K562 (cell line): ENCODE results near the gene FGF4. TPM values are rescaled to one million over a fixed set of nuclear protein-coding genes. Genes with fewer than 3 reads are reported as not detected.

Experiments
- ATAC-seq: fragments of 200-7000 bp; cut with Tn5 transposase; 3 replicates; pipeline ENCODE4 v1.9.1; 2020; ENCODE audit warnings: moderate library complexity
- BruUV-seq: library from RNA; stranded (reverse); fragments of 400-500 nt; replicated peaks from 2 replicates; lab custom pipeline; 2021; lab: Mats Ljungman, UMichigan
- CTCF ChIA-PET: fragments of 300-600 bp; formaldehyde crosslinking; extraction: SDS; loops from one replicate; lab custom pipeline; 2021; ENCODE audit warnings: low intra/inter-chr PET ratio; lab: Yijun Ruan, JAX
- POLR2A ChIA-PET: fragments of 300-600, 350-650 bp; sonication (Branson Sonifier 250); formaldehyde crosslinking; extraction: SDS; loops from one replicate; lab custom pipeline; 2021; ENCODE audit warnings: antibody characterized with exemption, inconsistent platforms; lab: Yijun Ruan, JAX
- DNase-seq, 4 experiments: peaks; one replicate each; pipeline versions ENCODE4 v3.0.0 to v3.0.0-alpha.2; 2011 to 2018; ENCODE audit warnings: low spot score in 3 of 4, mixed read lengths in 3 of 4; ENCODE audit errors: extremely low read depth in 1 of 4
- FAIRE-seq: peaks from 2 replicates; lab custom pipeline; 2011; peaks lifted over from hg19 to GRCh38; lab: Jason Lieb, UNC
- H2AFZ ChIP-seq: 2 replicates; pipeline ENCODE4 v1.6.0; 2011; ENCODE audit warnings: low read depth, low read length, control low read depth, inconsistent platforms
- H3K27ac ChIP-seq: fragments of 200-600 bp; 3 replicates; pipeline ENCODE4 v1.8.0; 2011; ENCODE audit warnings: low read depth, mild to moderate bottlenecking, control low read depth, inconsistent platforms, low read length, moderate library complexity, mixed read lengths; ENCODE audit errors: extremely low read depth
- H3K27me3 ChIP-seq, 2 experiments: fragments of 300-600 bp in 1 of 2; 2 replicates in 1 of 2; 3 replicates in 1 of 2; pipeline versions ENCODE4 v1.6.0 to v1.8.0; 2011; ENCODE audit warnings: inconsistent platforms in 2 of 2, low read length in 2 of 2, mild to moderate bottlenecking in 1 of 2, mixed read lengths in 1 of 2, moderate library complexity in 1 of 2; ENCODE audit not compliant: control insufficient read depth in 2 of 2, insufficient read depth in 2 of 2
- H3K36me3 ChIP-seq: fragments of 300-600 bp; 3 replicates; pipeline ENCODE4 v1.8.0; 2011; ENCODE audit warnings: mild to moderate bottlenecking, low read length, inconsistent platforms; ENCODE audit not compliant: control insufficient read depth, insufficient read depth
- H3K4me1 ChIP-seq, 2 experiments: fragments of 200-600 bp in 1 of 2; replicated peaks in 1 of 2; 2 replicates in 1 of 2; 3 replicates in 1 of 2; pipeline versions ENCODE4 v1.5.1 to v1.8.0; 2011; ENCODE audit warnings: inconsistent platforms in 2 of 2, low read length in 2 of 2, mild to moderate bottlenecking in 1 of 2, mixed read lengths in 1 of 2, moderate library complexity in 1 of 2; ENCODE audit not compliant: control insufficient read depth in 2 of 2, insufficient read depth in 2 of 2
- H3K4me2 ChIP-seq: 2 replicates; pipeline ENCODE4 v1.6.1; 2011; ENCODE audit warnings: low read length, control low read depth, inconsistent platforms, mixed read lengths; ENCODE audit not compliant: insufficient read depth
- H3K4me3 ChIP-seq: fragments of 200-600 bp; sonication (generic), shearing (Covaris generic); 2 replicates; pipeline ENCODE4 v1.5.1; 2016; ENCODE audit warnings: control low read depth, inconsistent platforms
- H3K79me2 ChIP-seq: fragments of 200-600 bp; 3 replicates; pipeline ENCODE4 v1.8.0; 2011; ENCODE audit warnings: low read length, inconsistent platforms; ENCODE audit not compliant: control insufficient read depth, insufficient read depth
- H3K9ac ChIP-seq, 2 experiments: 2 replicates each; pipeline versions ENCODE4 v1.6.0 to v1.6.1; 2011; ENCODE audit warnings: low read depth in 2 of 2, low read length in 2 of 2, control low read depth in 1 of 2, inconsistent platforms in 1 of 2, mild to moderate bottlenecking in 1 of 2, mixed read lengths in 1 of 2; ENCODE audit not compliant: insufficient read depth in 1 of 2
- H3K9me1 ChIP-seq: one replicate; pipeline ENCODE4 v1.6.0; 2011; ENCODE audit warnings: inconsistent platforms, mild to moderate bottlenecking, low read length, moderate library complexity; ENCODE audit not compliant: control insufficient read depth, insufficient read depth
- H3K9me3 ChIP-seq: replicated peaks from 2 replicates; pipeline ENCODE4 v1.5.1; 2011; ENCODE audit warnings: low read depth, low read length, inconsistent platforms; ENCODE audit not compliant: control insufficient read depth, insufficient read depth
- H4K20me1 ChIP-seq: replicated peaks from 2 replicates; pipeline ENCODE4 v1.6.1; 2011; ENCODE audit warnings: low read length, inconsistent platforms, mixed read lengths; ENCODE audit not compliant: control insufficient read depth, insufficient read depth
- BMI1 ChIP-seq: fragments of 150-350 bp; IDR thresholded peaks from 2 replicates; pipeline ENCODE4 v1.6.1; 2014; ENCODE audit warnings: low read length
- CC2D1A ChIP-seq: fragments of 450-650 bp; IDR thresholded peaks from 2 replicates; pipeline ENCODE4 v1.6.1; 2017; ENCODE audit warnings: mild to moderate bottlenecking
- CXXC5 ChIP-seq: fragments of 250-450 bp; sonication (Bioruptor Pico); IDR thresholded peaks from 2 replicates; pipeline ENCODE4 v1.8.0; 2022; ENCODE audit warnings: inconsistent platforms, mild to moderate bottlenecking, moderate library complexity
- EWSR1 ChIP-seq: fragments of 450-650 bp; IDR thresholded peaks from 2 replicates; pipeline ENCODE4 v1.6.1; 2018; ENCODE audit warnings: borderline replicate concordance, mild to moderate bottlenecking, low read depth, moderate library complexity; ENCODE audit not compliant: partially characterized antibody
- GABPB2 ChIP-seq: fragments of 250-450 bp; sonication (Bioruptor Pico); conservative IDR thresholded peaks from 2 replicates; pipeline ENCODE4 v1.5.1; 2021; ENCODE audit warnings: mild to moderate bottlenecking
- GTF2B ChIP-seq: IDR thresholded peaks from 2 replicates; pipeline ENCODE4 v1.6.1; 2011; ENCODE audit not compliant: insufficient read length; ENCODE audit errors: extremely low read depth
- HDGF ChIP-seq: fragments of 450-650 bp; IDR thresholded peaks from 2 replicates; pipeline ENCODE4 v1.6.1; 2016
- HLTF ChIP-seq: fragments of 450-650 bp; IDR thresholded peaks from 2 replicates; pipeline ENCODE4 v1.6.1; 2016
- IFI16 ChIP-seq: fragments of 250-450 bp; sonication (Bioruptor Pico); IDR thresholded peaks from 2 replicates; pipeline ENCODE4 v2.1.2; 2022; ENCODE audit warnings: mild to moderate bottlenecking, inconsistent platforms
- MEF2D ChIP-seq: conservative IDR thresholded peaks from 2 replicates; pipeline ENCODE4 v1.6.1; 2016; ENCODE audit warnings: low read depth, missing genetic modification characterization, missing compliant biosample characterization
- MXD1 ChIP-seq: fragments of 250-450 bp; sonication (Bioruptor Pico); IDR thresholded peaks from 2 replicates; pipeline ENCODE4 v1.8.0; 2021; ENCODE audit warnings: borderline replicate concordance, mild to moderate bottlenecking, moderate library complexity; ENCODE audit not compliant: poor library complexity, severe bottlenecking
- NELFE ChIP-seq: IDR thresholded peaks from 2 replicates; pipeline ENCODE4 v1.6.1; 2011; ENCODE audit warnings: mild to moderate bottlenecking; ENCODE audit not compliant: insufficient read depth, insufficient read length
- NFE2L1 ChIP-seq: fragments of 450-650 bp; IDR thresholded peaks from 2 replicates; pipeline ENCODE4 v1.6.1; 2016; ENCODE audit warnings: missing genetic modification characterization, low read depth, mild to moderate bottlenecking, missing compliant biosample characterization, moderate library complexity, borderline replicate concordance
- NR2F6 ChIP-seq: fragments of 450-650 bp; formaldehyde crosslinking; IDR thresholded peaks from 2 replicates; pipeline ENCODE4 v1.4.0; 2020; ENCODE audit warnings: mild to moderate bottlenecking
- PHF21A ChIP-seq: fragments of 450-650 bp; IDR thresholded peaks from 2 replicates; pipeline ENCODE4 v1.6.1; 2017; ENCODE audit warnings: low read depth, borderline replicate concordance
- POLR3A ChIP-seq: IDR thresholded peaks from 2 replicates; pipeline ENCODE4 v1.6.1; 2011; ENCODE audit warnings: borderline replicate concordance, mild to moderate bottlenecking, moderate library complexity; ENCODE audit not compliant: insufficient read length, insufficient read depth; ENCODE audit errors: extremely low read depth
- PTBP1 ChIP-seq: fragments of 200-400 bp; formaldehyde crosslinking; IDR thresholded peaks from 2 replicates; pipeline ENCODE4 v1.6.1; 2017; ENCODE audit warnings: low read depth, low read length
- SAFB2 ChIP-seq: fragments of 200-400 bp; formaldehyde crosslinking; IDR thresholded peaks from 2 replicates; pipeline ENCODE4 v1.6.1; 2018; ENCODE audit warnings: borderline replicate concordance, low read length, low read depth, moderate library complexity; ENCODE audit not compliant: severe bottlenecking
- TAF15 ChIP-seq: fragments of 200-400 bp; formaldehyde crosslinking; IDR thresholded peaks from 2 replicates; pipeline ENCODE4 v1.6.1; 2017; ENCODE audit warnings: mild to moderate bottlenecking, low read depth, low read length, moderate library complexity
- ZNF445 ChIP-seq: fragments of 250-450 bp; sonication (Bioruptor Pico); IDR thresholded peaks from 2 replicates; pipeline ENCODE4 v1.4.0; 2020; ENCODE audit warnings: low read depth, mild to moderate bottlenecking, moderate library complexity
- WGBS: fragments of 100-300 bp; shearing (Covaris generic); methylation state at CpG from one replicate; pipeline ENCODE4 v1.1.6; 2016; ENCODE audit warnings: low coverage, mixed read lengths; ENCODE audit not compliant: insufficient coverage; ENCODE audit errors: missing lambda C conversion rate; 5-methylcytosine and 5-hydroxymethylcytosine counted together
- in situ Hi-C: fragments of 300-500 bp; cut with MboI; formaldehyde crosslinking; loops from 4 replicates; pipeline ENCODE4 v1.15.0; 2018; ENCODE audit warnings: inconsistent platforms, mixed read lengths
- intact Hi-C: fragments of 100-400 bp; cut with micrococcal nuclease; formaldehyde crosslinking; loops from 2 replicates; pipeline ENCODE4 v1.14.2; 2022
- polyA plus RNA-seq, 8 experiments: library from polyadenylated mRNA; depleted of rRNA in 4 of 8; stranded (reverse) in 5 of 8; unstranded in 3 of 8; fragments of >200 nt; fragmentation: Nextera tagmentation in 2 of 8; fragmentation: Illumina TruSeq in 1 of 8; extraction: Ambion mirVana in 2 of 8; extraction: Trizol in 1 of 8; gene quantifications; 2 replicates each; pipeline versions ENCODE4 v1.2.1 to v1.2.3, GENCODE V29; 2011 to 2014; ENCODE audit warnings: inconsistent platforms in 1 of 8, missing spikeins in 1 of 8
- total RNA-seq, 7 experiments: library from RNA; depleted of rRNA in 6 of 7; stranded (reverse); fragments of >200 nt in 6 of 7; fragmentation: Illumina TruSeq in 2 of 7; extraction: Trizol in 2 of 7; gene quantifications; 2 replicates each; pipeline versions ENCODE4 v1.2.1 to v1.2.3, GENCODE V29; 2011 to 2021; ENCODE audit warnings: low replicate concordance in 1 of 7

Gene FGF4
- total and polyA plus RNA-seq, 9 of the 15 experiments (the other 6 are each of a cell fraction or from before 2014, with no cell fraction given): not detected

GRCh38 chr11:69818231-69818602, 43.1 kb upstream of the FGF4 start (continued):
- no peak for TF ChIP-seq MEF2D (tag)
- TF ChIP-seq SAFB2: no peak
- TF ChIP-seq NFE2L1 (tag): no peak
- no peak for TF ChIP-seq CXXC5 (CRISPR knock-in tag)
- TF ChIP-seq NELFE: no peak
- no peak for TF ChIP-seq HDGF

- peaks cover 18% of the 10 kb centered on the region; the same call in 1 of the 2 replicates for H4K20me1 ChIP-seq
- H3K4me2 ChIP-seq: no peak overlapping the region
- CTCF ChIA-PET: no interaction called here
- no TSS peak for BruUV-seq
- no peaks in the 10 kb centered on the region for H3K9me1 ChIP-seq
- H3K9me3 ChIP-seq: no peaks in the 10 kb centered on the region
- intact Hi-C loops: no loop called here
- H3K36me3 ChIP-seq: no peaks in the 10 kb centered on the region
- POLR2A ChIA-PET: no interaction called here
- no peak for ATAC-seq
- H2AFZ ChIP-seq: no peak overlapping the region
- in situ Hi-C loops: no loop called here
- H3K27ac ChIP-seq: no peak overlapping the region
- H3K4me1 ChIP-seq: peaks cover 0 to 22% of the 10 kb centered on the region in 2 experiments; a peak in 2 of 5 replicates
- DNase-seq: peak in 2 of 4 experiments; percentile 35 to 37
- FAIRE-seq: no peak
- H3K27me3 ChIP-seq: peaks cover 18 to 62% of the 10 kb centered on the region in 2 experiments; a peak in 4 of 5 replicates
- H3K4me3 ChIP-seq: no peak overlapping the region
- H3K79me2 ChIP-seq: no peaks in the 10 kb centered on the region
- H3K9ac ChIP-seq: no peak overlapping the region
- 4% methylated on average over 95 of the region's 107 CpGs for WGBS
- TF ChIP-seq PHF21A: no peak
- no peak for TF ChIP-seq TAF15
- no peak for TF ChIP-seq BMI1
- no peak for TF ChIP-seq CC2D1A
- no peak for TF ChIP-seq EWSR1
- no peak for TF ChIP-seq PTBP1
- no peak for TF ChIP-seq GABPB2 (CRISPR knock-in tag)
- no peak for TF ChIP-seq MXD1 (CRISPR knock-in tag)
- no peak for TF ChIP-seq NR2F6 (CRISPR knock-in tag)
- TF ChIP-seq HLTF: no peak
- no peak for TF ChIP-seq ZNF445
- no peak for TF ChIP-seq GTF2B
- no peak for TF ChIP-seq IFI16
- no peak for TF ChIP-seq POLR3A
Observed at GRCh38 chr11:69817265-69818230, 42.4 kb upstream of the FGF4 start.
